Heart left ventricle (tissue), 16 donors: Measurements from ENCODE around the gene ZCCHC9. TPM values are rescaled to one million over a fixed set of nuclear protein-coding genes. Genes with fewer than 3 reads are reported as not detected.
"Not testable (repeated sequence)": the region's sequence is repeated elsewhere in the genome, so short reads cannot be mapped to it uniquely, and the experiment has no call there.

Experiments
- ATAC-seq, 4 donors: fragments of 200-7000 bp; cut with Tn5 transposase; one replicate each; pipeline ENCODE4 v1.9.1; 2020 to 2022; ENCODE audit warnings: moderate library complexity in 4 of 4, mild to moderate bottlenecking in 3 of 4, moderate number of reproducible peaks in 1 of 4
- DNase-seq, 5 donors: peaks; one replicate each; pipeline ENCODE4 v3.0.0-alpha.2; 2020
- H3K27ac ChIP-seq, 12 donors: fragments of 200-600 bp; sonication (generic) in 4 of 12; one replicate each; pipeline versions ENCODE4 v1.5.0 to v1.8.0; 2016 to 2022; ENCODE audit warnings: mild to moderate bottlenecking in 2 of 12
- H3K27me3 ChIP-seq, 9 donors: fragments of 200-600 bp; sonication (generic) in 2 of 9; one replicate each; pipeline versions ENCODE4 v1.5.1 to v1.8.0; 2016 to 2022; ENCODE audit warnings: mild to moderate bottlenecking in 3 of 9
- H3K36me3 ChIP-seq, 9 donors: fragments of 200-600 bp; sonication (generic) in 2 of 9; one replicate each; pipeline versions ENCODE4 v1.5.0 to v1.8.0; 2018 to 2022; ENCODE audit warnings: mild to moderate bottlenecking in 2 of 9
- H3K4me1 ChIP-seq, 12 donors: fragments of 200-600 bp; sonication (generic) in 4 of 12; one replicate each; pipeline versions ENCODE4 v1.5.0 to v1.8.0; 2016 to 2022; ENCODE audit warnings: mild to moderate bottlenecking in 3 of 12
- H3K4me3 ChIP-seq, 12 donors: fragments of 200-600 bp; sonication (generic) in 4 of 12; one replicate each; pipeline versions ENCODE4 v1.5.0 to v1.8.0; 2017 to 2022; ENCODE audit warnings: mild to moderate bottlenecking in 9 of 12, moderate library complexity in 4 of 12
- H3K9me3 ChIP-seq, 12 donors: fragments of 200-600 bp; sonication (generic) in 4 of 12; one replicate each; pipeline versions ENCODE4 v1.5.0 to v1.8.0; 2016 to 2022; ENCODE audit warnings: mild to moderate bottlenecking in 1 of 12
- POLR2A ChIP-seq, 2 donors: fragments of 450-650 bp; IDR thresholded peaks; one replicate each; pipeline ENCODE4 v1.6.1; 2017; ENCODE audit warnings: antibody characterized with exemption in 2 of 2, mild to moderate bottlenecking in 2 of 2, moderate library complexity in 2 of 2
- WGBS, 4 donors: extraction: QIAGEN DNeasy Blood & Tissue Kit in 2 of 4; methylation state at CpG; one replicate each; pipeline versions ENCODE4 v1.1.5 to v1.1.7; 2013 to 2018; 5-methylcytosine and 5-hydroxymethylcytosine counted together
- intact Hi-C, 10 donors: fragments of 100-400 bp; cut with DNase I; formaldehyde crosslinking; loops; one replicate each; pipeline versions ENCODE4 v1.11.1 to v1.14.2; 2022
- polyA plus RNA-seq, 2 donors: library from polyadenylated mRNA; stranded (reverse); fragments of 200-250 nt; gene quantifications; one replicate each; pipeline ENCODE4 v1.2.3, GENCODE V29; 2013
- total RNA-seq, 9 donors: library from RNA; depleted of rRNA in 2 of 9; stranded (reverse); fragments of >200 nt in 2 of 9; fragmentation: NEBNext Ultra II Directional in 3 of 9; extraction: Animal tissue kit (Norgen Biotek cat#: 25700) in 3 of 9; gene quantifications; one replicate each; pipeline versions ENCODE4 v1.1.0 to v1.2.4, GENCODE V29; 2016 to 2023
- TF ChIP-seq, protein P1 (sequence below), 12 donors: fragments of 200-600 bp; sonication (generic) in 4 of 12; IDR thresholded peaks; one replicate each; pipeline versions ENCODE4 v1.5.0 to v1.8.0; 2018 to 2022; ENCODE audit warnings: antibody characterized with exemption in 12 of 12, mild to moderate bottlenecking in 5 of 12
- donor health status: ischemic (EF 13 %, LVEDD 7.1; RV severe dilation, severe dysfunction).
- donor health status: healthy with polysubstance abuse.
- donor health status: DM: no; HTN: yes; CAD: no.
- donor health status: DM: no; HTN: no; CAD: no.
- donor health status: ischemic (EF 25% LVEDD 6.9; RV normal size, moderate dysfunction).
- donor health status: ischemic (EF 25% LVEDD 5.7; RV mildly dilated, moderate dysfunction).
- donor health status: healthy.
- donor health status: DM: yes; HTN: yes; CAD: no.
- donor health status: ischemic (EF 35%, LVEDD 5.7; RV mildly dilated, moderate dysfunction).
- donor health status: nonischemic (EF 11% LVEDD 7.7; RV severe dilation, severe dysfunction).
- donor health status: DM: yes; HTN: yes; CAD: no.
- donor health status: PGD.
- donor health status: ischemic (EF 29% LVEDD 5.4; RV normal size, mild dysfunction).
- donor health status: nonischemic (EF 23%, LVEDD 6.1; RV moderate dilation, normal function).

Gene ZCCHC9
- total and polyA plus RNA-seq, 11 donors: 6.5 to 16.2 (median 11.2) TPM

DNA sequence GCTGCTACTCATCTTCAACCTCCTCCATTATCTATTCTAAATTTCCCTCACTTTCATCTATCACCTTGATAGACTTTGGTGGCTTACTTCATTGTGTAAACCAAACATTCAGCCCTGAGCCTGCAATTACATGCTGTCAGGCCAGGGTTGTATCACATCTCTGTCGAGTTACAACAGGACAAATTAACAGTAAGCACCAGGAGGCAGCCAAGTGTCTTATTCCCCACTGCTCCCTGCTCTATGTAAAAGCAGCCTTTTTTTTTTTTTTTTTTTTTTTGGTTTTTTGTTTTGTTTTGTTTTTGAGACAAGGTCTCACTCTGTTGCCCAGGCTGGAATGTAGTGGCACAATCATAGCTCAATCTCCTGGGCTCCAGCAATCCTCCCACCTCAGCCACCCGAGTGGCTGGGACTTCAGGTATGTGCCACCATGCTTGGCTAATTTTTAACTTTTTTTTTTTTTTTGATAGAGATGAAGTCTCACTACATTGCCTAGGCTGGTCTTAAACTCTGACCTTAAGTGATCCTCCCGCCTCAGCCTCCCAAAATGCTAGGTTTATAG is 15.2 kb upstream of the ZCCHC9 start:
- H3K27me3 ChIP-seq: no peaks in the 10 kb centered on the region
- DNase-seq: no peak
- H3K27ac ChIP-seq: no peak overlapping the region
- ATAC-seq: no peak
- intact Hi-C loops: no loop called here
- H3K4me1 ChIP-seq: no peaks in the 10 kb centered on the region
- peaks cover 0 to 10% (median 0%) of the 10 kb centered on the region in 12 donors for H3K9me3 ChIP-seq
- 65 to 84% (median 80%) methylated on average over 3 of the region's 3 CpGs for WGBS, 4 donors
- TF ChIP-seq POLR2A (IDR thresholded peaks at IDR 0.05): no peak
- TF ChIP-seq, protein P1, sequence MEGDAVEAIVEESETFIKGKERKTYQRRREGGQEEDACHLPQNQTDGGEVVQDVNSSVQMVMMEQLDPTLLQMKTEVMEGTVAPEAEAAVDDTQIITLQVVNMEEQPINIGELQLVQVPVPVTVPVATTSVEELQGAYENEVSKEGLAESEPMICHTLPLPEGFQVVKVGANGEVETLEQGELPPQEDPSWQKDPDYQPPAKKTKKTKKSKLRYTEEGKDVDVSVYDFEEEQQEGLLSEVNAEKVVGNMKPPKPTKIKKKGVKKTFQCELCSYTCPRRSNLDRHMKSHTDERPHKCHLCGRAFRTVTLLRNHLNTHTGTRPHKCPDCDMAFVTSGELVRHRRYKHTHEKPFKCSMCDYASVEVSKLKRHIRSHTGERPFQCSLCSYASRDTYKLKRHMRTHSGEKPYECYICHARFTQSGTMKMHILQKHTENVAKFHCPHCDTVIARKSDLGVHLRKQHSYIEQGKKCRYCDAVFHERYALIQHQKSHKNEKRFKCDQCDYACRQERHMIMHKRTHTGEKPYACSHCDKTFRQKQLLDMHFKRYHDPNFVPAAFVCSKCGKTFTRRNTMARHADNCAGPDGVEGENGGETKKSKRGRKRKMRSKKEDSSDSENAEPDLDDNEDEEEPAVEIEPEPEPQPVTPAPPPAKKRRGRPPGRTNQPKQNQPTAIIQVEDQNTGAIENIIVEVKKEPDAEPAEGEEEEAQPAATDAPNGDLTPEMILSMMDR (IDR thresholded peaks at IDR 0.05): no peak
- no peak overlapping the region for H3K4me3 ChIP-seq
- H3K36me3 ChIP-seq: peaks cover 0 to 8% (median 0%) of the 10 kb centered on the region in 9 donors

GRCh38 chr5:81288021-81288433 is 13.4 kb upstream of the ZCCHC9 start:
- TF ChIP-seq, protein P1 (IDR thresholded peaks at IDR 0.05): no peak
- no peak for TF ChIP-seq POLR2A (IDR thresholded peaks at IDR 0.05)
- H3K9me3 ChIP-seq: peaks cover 0 to 23% (median 14%) of the 10 kb centered on the region in 12 donors
- no peak for ATAC-seq
- no peaks in the 10 kb centered on the region for H3K4me1 ChIP-seq
- no peak for DNase-seq
- H3K27ac ChIP-seq: no peak overlapping the region
- no peaks in the 10 kb centered on the region for H3K27me3 ChIP-seq
- no peak overlapping the region for H3K4me3 ChIP-seq
- peaks cover 0 to 21% (median 0%) of the 10 kb centered on the region in 9 donors for H3K36me3 ChIP-seq
- intact Hi-C loops: no loop called here
- WGBS, 4 donors: 89 to 93% (median 91%) methylated on average over 4 of the region's 4 CpGs

- H3K4me3 ChIP-seq: no peak overlapping the region
- TF ChIP-seq, protein P1 (IDR thresholded peaks at IDR 0.05): no peak
- no peak for TF ChIP-seq POLR2A (IDR thresholded peaks at IDR 0.05)
- intact Hi-C loops: loop anchor here in 3 of 10 donors (10.0 kb wide), 3 partner anchors 45 to 95 kb away; no protein-coding TSS in a partner anchor
- H3K27me3 ChIP-seq: no peaks in the 10 kb centered on the region
- WGBS, 4 donors: 88 to 95% (median 92%) methylated on average over 1 of the region's 1 CpG
- H3K27ac ChIP-seq: no peak overlapping the region
- no peak for ATAC-seq
- no peaks in the 10 kb centered on the region for H3K4me1 ChIP-seq
- peaks cover 0 to 32% (median 14%) of the 10 kb centered on the region in 12 donors for H3K9me3 ChIP-seq
- DNase-seq: no peak
- peaks cover 0 to 25% (median 0%) of the 10 kb centered on the region in 9 donors for H3K36me3 ChIP-seq
Measured at GRCh38 chr5:81290146-81290545, 11.2 kb upstream of the ZCCHC9 start.

DNA sequence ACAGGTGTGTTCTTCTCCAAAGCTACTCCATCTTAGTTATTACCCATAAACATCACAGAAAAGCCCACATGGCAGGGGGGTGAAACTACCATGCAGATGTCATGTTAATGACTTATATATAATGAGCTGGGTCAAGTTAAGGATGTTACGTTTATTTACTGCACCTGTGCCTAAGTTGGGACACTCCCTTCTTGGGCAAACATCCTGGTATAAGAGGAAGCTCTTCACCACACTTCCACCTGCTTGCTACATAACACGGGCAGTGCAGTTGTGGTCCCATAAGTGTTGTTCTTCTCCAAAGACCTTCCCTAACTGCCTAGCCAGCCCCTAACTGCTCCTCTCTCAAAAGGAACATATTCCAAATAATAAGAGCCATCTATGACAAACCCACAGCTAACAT is 9.3 kb upstream of the ZCCHC9 start:
- H3K4me3 ChIP-seq: no peak overlapping the region
- intact Hi-C loops: loop anchor here in 3 of 10 donors (10.0 kb wide), 3 partner anchors 47 to 97 kb away; no protein-coding TSS in a partner anchor

DNA sequence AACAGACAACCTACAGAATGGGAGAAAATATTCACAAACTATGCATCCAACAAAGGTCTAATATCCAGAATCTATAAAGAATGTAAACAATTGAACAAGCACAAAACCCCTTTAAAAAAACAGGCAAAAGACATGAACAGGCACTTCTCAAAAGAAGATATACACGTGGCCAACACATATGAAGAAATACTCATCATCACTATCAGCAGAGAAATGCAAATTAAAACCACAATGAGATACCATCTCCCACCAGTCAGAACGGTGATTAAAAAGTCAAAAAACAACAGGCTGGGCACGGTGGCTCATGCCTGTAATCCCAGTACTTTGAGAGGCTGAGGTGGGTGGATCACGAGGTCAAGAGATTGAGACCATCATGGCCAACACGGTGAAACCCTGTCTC is 7.4 kb upstream of the ZCCHC9 start:
- not testable (repeated sequence) for DNase-seq, H3K27me3 ChIP-seq, H3K4me3 ChIP-seq, ATAC-seq, H3K27ac ChIP-seq
- H3K36me3 ChIP-seq: peaks cover 0 to 20% (median 0%) of the 10 kb centered on the region in 9 donors
- H3K9me3 ChIP-seq: peaks cover 0 to 32% (median 14%) of the 10 kb centered on the region in 12 donors
- intact Hi-C loops: loop anchor here in 3 of 10 donors (10.0 kb wide), 3 partner anchors 49 to 99 kb away; no protein-coding TSS in a partner anchor
- 94 to 97% (median 96%) methylated on average over 5 of the region's 5 CpGs for WGBS, 4 donors
- peaks cover 0 to 19% (median 3%) of the 10 kb centered on the region in 12 donors for H3K4me1 ChIP-seq

More for the DNA sequence above, 9.3 kb upstream of the ZCCHC9 start:
- Histone ChIP-seq H3K27ac (no peak overlapping the region), H3K36me3 (peaks cover 0 to 20% (median 0%) of the 10 kb centered on the region in 9 donors), H3K9me3 (peaks cover 0 to 32% (median 14%) of the 10 kb centered on the region in 12 donors), H3K4me1 (peaks cover 0 to 1% (median 0%) of the 10 kb centered on the region in 12 donors), H3K27me3 (no peaks in the 10 kb centered on the region)
- DNase-seq: no peak
- TF ChIP-seq, protein P1 (IDR thresholded peaks at IDR 0.05): no peak
- TF ChIP-seq POLR2A (IDR thresholded peaks at IDR 0.05): no peak
- WGBS, 4 donors: 92 to 100% (median 93%) methylated on average over 2 of the region's 2 CpGs
- no peak for ATAC-seq
